Fibroblast of lung (primary cell): ENCODE measurements around the gene S100A10. TPM values are rescaled to one million over a fixed set of nuclear protein-coding genes. Genes with fewer than 3 reads are reported as not detected.

ENCODE experiments used
- DNase-seq, 2 donors: peaks; one replicate each; pipeline versions ENCODE4 v3.0.0 to v3.0.0-alpha.2; 2010; ENCODE audit warnings: low read depth in 2 of 2
- H2AFZ ChIP-seq: 2 replicates; pipeline ENCODE4 v1.5.1; 2012; ENCODE audit warnings: low read length, control low read depth, inconsistent platforms
- H3K27ac ChIP-seq: 2 replicates; pipeline ENCODE4 v1.5.1; 2011; ENCODE audit warnings: low read length, control low read depth; ENCODE audit not compliant: insufficient read depth
- H3K27me3 ChIP-seq: 2 replicates; pipeline ENCODE4 v1.5.1; 2011; ENCODE audit warnings: mild to moderate bottlenecking, low read length; ENCODE audit not compliant: control insufficient read depth, insufficient read depth
- H3K36me3 ChIP-seq: 2 replicates; pipeline ENCODE4 v1.5.1; 2011; ENCODE audit warnings: low read length; ENCODE audit not compliant: control insufficient read depth, insufficient read depth
- H3K4me1 ChIP-seq: 2 replicates; pipeline ENCODE4 v1.5.1; 2011; ENCODE audit warnings: low read length; ENCODE audit not compliant: control insufficient read depth, insufficient read depth; ENCODE audit errors: extremely low read depth
- H3K4me2 ChIP-seq: 2 replicates; pipeline ENCODE4 v1.5.1; 2011; ENCODE audit warnings: low read length, control low read depth; ENCODE audit not compliant: insufficient read depth; ENCODE audit errors: extremely low read depth
- H3K4me3 ChIP-seq, 4 experiments: fragments of 200-600 bp in 1 of 4; sonication (generic) in 1 of 4; replicated peaks in 1 of 4; 2 replicates each; pipeline ENCODE4 v1.5.1; 2011 to 2016; ENCODE audit warnings: low read length in 4 of 4, low read depth in 3 of 4, mild to moderate bottlenecking in 3 of 4, control low read depth in 2 of 4, inconsistent platforms in 1 of 4, mixed read lengths in 1 of 4; ENCODE audit not compliant: insufficient read depth in 1 of 4; ENCODE audit errors: control extremely low read depth in 1 of 4
- H3K79me2 ChIP-seq: 2 replicates; pipeline ENCODE4 v1.5.1; 2012; ENCODE audit warnings: mild to moderate bottlenecking, low read length, inconsistent platforms; ENCODE audit not compliant: control insufficient read depth, insufficient read depth
- H3K9ac ChIP-seq: 2 replicates; pipeline ENCODE4 v1.5.1; 2011; ENCODE audit warnings: mild to moderate bottlenecking, low read length, control low read depth; ENCODE audit not compliant: insufficient read depth
- H3K9me3 ChIP-seq: 2 replicates; pipeline ENCODE4 v1.5.1; 2012; ENCODE audit warnings: low read depth, low read length; ENCODE audit not compliant: control insufficient read depth, insufficient read depth
- H4K20me1 ChIP-seq: 2 replicates; pipeline ENCODE4 v1.5.1; 2011; ENCODE audit warnings: low read length; ENCODE audit not compliant: control insufficient read depth, insufficient read depth; ENCODE audit errors: extremely low read depth
- CTCF ChIP-seq, 2 donors: IDR thresholded peaks in 1 of 2; conservative IDR thresholded peaks in 1 of 2; 1 replicate in 1 of 2; 2 replicates in 1 of 2; pipeline ENCODE4 v1.5.1; 2011 to 2012; ENCODE audit warnings: low read length in 2 of 2, control low read depth in 1 of 2, inconsistent platforms in 1 of 2, low read depth in 1 of 2, mild to moderate bottlenecking in 1 of 2
- EZH2 ChIP-seq: IDR thresholded peaks from 2 replicates; pipeline ENCODE4 v1.5.1; 2012; ENCODE audit warnings: low read length, control low read depth, mild to moderate bottlenecking; ENCODE audit errors: missing control alignments
- polyA plus RNA-seq, 2 donors: library from polyadenylated mRNA; depleted of rRNA in 1 of 2; stranded (reverse) in 1 of 2; unstranded in 1 of 2; fragments of >200 nt; gene quantifications; 2 replicates each; pipeline ENCODE4 v1.2.1, GENCODE V29; 2011 to 2012; ENCODE audit warnings: missing spikeins in 1 of 2
- total RNA-seq: library from RNA; depleted of rRNA; stranded (reverse); fragments of >200 nt; gene quantifications from 2 replicates; pipeline ENCODE4 v1.2.1, GENCODE V29; 2014

Gene S100A10
- total and polyA plus RNA-seq, 2 donors (not counting 1 experiment from before 2014, with no cell fraction given), result 141 to 750 TPM

DNA sequence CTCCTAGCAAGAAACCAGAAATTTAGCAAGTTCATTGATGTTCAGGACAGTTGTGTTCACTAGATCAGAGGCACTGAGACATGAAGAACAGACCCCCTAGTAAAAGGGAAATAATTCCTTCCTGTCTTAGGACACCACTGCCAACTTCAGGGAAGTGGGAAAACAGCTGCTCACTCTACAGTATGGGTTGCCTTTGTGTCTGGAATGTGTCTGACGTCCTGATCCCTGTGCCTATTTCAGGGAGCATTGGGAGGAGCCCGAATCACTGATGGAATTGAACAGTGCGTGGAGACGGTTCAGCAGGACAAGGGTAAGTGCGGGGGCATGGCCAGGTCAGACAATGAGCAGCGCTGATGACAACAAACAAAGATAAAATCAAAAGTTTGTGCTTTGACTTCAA, 22.1 kb upstream of the S100A10 start:
- no peak overlapping the region for H3K27ac ChIP-seq
- no peaks in the 10 kb centered on the region for H3K9me3 ChIP-seq
- H2AFZ ChIP-seq, result no peak overlapping the region
- H3K27me3 ChIP-seq, result peaks cover 10% of the 10 kb centered on the region
- H3K36me3 ChIP-seq, result no peaks in the 10 kb centered on the region
- TF ChIP-seq CTCF (conservative IDR thresholded peaks at IDR 0.05 in 1 of 2, IDR thresholded peaks at IDR 0.05 in 1 of 2; ENCODE audit: low read depth in 1 of 2, low read length in 2 of 2) (no peak), EZH2 (no peak)
- H3K9ac ChIP-seq, result no peak overlapping the region
- H3K79me2 ChIP-seq, result no peaks in the 10 kb centered on the region
- H3K4me3 ChIP-seq, result no peak overlapping the region
- no peak for DNase-seq
- no peaks in the 10 kb centered on the region for H3K4me1 ChIP-seq
- H3K4me2 ChIP-seq, result no peak overlapping the region
- H4K20me1 ChIP-seq, result no peaks in the 10 kb centered on the region

DNA sequence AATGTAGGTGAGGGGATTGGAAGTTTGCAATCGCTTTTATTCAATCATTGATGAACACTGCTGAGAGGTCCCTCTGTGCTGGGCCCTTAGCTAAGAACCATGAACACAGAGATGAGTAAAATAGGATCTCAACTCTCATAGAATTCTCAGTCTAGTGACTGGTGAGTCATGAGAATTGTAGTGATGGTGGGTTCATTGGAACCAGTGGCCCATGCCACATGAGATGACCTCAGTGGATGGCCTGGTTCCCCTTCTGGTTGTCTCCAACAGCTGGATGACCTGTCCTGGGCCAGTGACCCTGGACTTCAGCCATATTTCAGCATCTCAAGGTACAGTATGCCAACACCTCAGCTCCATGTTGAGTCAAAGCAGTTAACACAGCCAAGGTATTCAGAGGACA, 21.3 kb upstream of the S100A10 start:
- no peak for DNase-seq
- H3K9ac ChIP-seq, result no peak overlapping the region
- no peak overlapping the region for H3K4me2 ChIP-seq
- no peaks in the 10 kb centered on the region for H3K4me1 ChIP-seq
- H3K9me3 ChIP-seq, result no peaks in the 10 kb centered on the region
- H3K79me2 ChIP-seq, result no peaks in the 10 kb centered on the region
- H3K36me3 ChIP-seq, result no peaks in the 10 kb centered on the region
- H2AFZ ChIP-seq, result no peak overlapping the region
- peaks cover 10% of the 10 kb centered on the region for H3K27me3 ChIP-seq
- no peak overlapping the region for H3K27ac ChIP-seq
- TF ChIP-seq CTCF (conservative IDR thresholded peaks at IDR 0.05 in 1 of 2, IDR thresholded peaks at IDR 0.05 in 1 of 2; ENCODE audit: low read depth in 1 of 2, low read length in 2 of 2), result no peak
- no peak for TF ChIP-seq EZH2
- H3K4me3 ChIP-seq, result no peak overlapping the region
- no peaks in the 10 kb centered on the region for H4K20me1 ChIP-seq

- DNase-seq, result peak in 1 of 2 donors; percentile 47
These were observed 20.1 kb upstream of the S100A10 start for GRCh38 chr1:152013664-152014237.

More at GRCh38 chr1:152013664-152014237, 20.1 kb upstream of the S100A10 start:
- H4K20me1 ChIP-seq, result no peaks in the 10 kb centered on the region
- TF ChIP-seq CTCF (conservative IDR thresholded peaks at IDR 0.05 in 1 of 2, IDR thresholded peaks at IDR 0.05 in 1 of 2; ENCODE audit: low read depth in 1 of 2, low read length in 2 of 2) (peak; percentile 48 to 79), EZH2 (no peak)
- H3K9me3 ChIP-seq, result no peaks in the 10 kb centered on the region
- H3K36me3 ChIP-seq, result no peaks in the 10 kb centered on the region
- peaks cover 10% of the 10 kb centered on the region for H3K27me3 ChIP-seq
- H3K4me2 ChIP-seq, result no peak overlapping the region
- H3K79me2 ChIP-seq, result no peaks in the 10 kb centered on the region
- no peak overlapping the region for H3K9ac ChIP-seq
- no peak overlapping the region for H3K4me3 ChIP-seq
- H3K27ac ChIP-seq, result no peak overlapping the region
- no peak overlapping the region for H2AFZ ChIP-seq
- H3K4me1 ChIP-seq, result no peaks in the 10 kb centered on the region
